Epithelial cell of esophagus (primary cell): ENCODE results near the gene C3orf49.

ENCODE experiments used
- DNase-seq: peaks from one replicate; pipeline ENCODE4 v3.0.0; 2010; ENCODE audit warnings: low read depth
- H3K4me3 ChIP-seq: 2 replicates; pipeline ENCODE4 v1.5.1; 2011; ENCODE audit warnings: mild to moderate bottlenecking, low read length, control low read depth
- TF ChIP-seq, protein P1 (sequence below): IDR thresholded peaks from 2 replicates; pipeline ENCODE4 v1.5.1; 2011; ENCODE audit warnings: low read depth, mild to moderate bottlenecking, low read length, control low read depth, inconsistent platforms; ENCODE audit not compliant: insufficient read depth; ENCODE audit errors: missing control alignments

Gene C3orf49

GRCh38 chr3:63818282-63819150 is 583 bp upstream of the C3orf49 start:
- H3K4me3 ChIP-seq = no peak overlapping the region
- DNase-seq = peak; percentile 63
- TF ChIP-seq, protein P1, sequence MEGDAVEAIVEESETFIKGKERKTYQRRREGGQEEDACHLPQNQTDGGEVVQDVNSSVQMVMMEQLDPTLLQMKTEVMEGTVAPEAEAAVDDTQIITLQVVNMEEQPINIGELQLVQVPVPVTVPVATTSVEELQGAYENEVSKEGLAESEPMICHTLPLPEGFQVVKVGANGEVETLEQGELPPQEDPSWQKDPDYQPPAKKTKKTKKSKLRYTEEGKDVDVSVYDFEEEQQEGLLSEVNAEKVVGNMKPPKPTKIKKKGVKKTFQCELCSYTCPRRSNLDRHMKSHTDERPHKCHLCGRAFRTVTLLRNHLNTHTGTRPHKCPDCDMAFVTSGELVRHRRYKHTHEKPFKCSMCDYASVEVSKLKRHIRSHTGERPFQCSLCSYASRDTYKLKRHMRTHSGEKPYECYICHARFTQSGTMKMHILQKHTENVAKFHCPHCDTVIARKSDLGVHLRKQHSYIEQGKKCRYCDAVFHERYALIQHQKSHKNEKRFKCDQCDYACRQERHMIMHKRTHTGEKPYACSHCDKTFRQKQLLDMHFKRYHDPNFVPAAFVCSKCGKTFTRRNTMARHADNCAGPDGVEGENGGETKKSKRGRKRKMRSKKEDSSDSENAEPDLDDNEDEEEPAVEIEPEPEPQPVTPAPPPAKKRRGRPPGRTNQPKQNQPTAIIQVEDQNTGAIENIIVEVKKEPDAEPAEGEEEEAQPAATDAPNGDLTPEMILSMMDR = peak; percentile 81

DNA sequence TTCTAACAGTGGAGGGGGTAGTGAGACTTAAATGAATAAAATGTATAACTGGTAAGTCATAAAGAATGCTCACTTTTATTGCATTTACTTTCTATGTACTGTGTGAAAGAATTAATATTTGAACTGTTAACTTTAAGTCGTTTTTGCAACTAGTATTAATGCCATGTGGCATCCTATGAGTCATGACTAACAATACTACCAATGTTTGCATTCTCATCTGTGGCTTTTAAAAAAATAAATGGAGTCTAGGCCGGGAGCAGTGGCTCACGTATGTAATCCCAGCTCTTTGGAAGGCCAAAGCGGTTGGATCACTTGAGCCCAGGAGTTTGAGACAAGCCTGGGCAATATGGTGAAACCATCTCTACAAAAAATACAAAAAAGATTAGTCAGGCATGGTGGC is 5.2 kb downstream of the C3orf49 start:
- TF ChIP-seq, protein P1 = no peak
- peak; percentile 98 for DNase-seq
- no peak overlapping the region for H3K4me3 ChIP-seq

GRCh38 chr3:63830526-63830925 is 11.4 kb downstream of the C3orf49 start:
- DNase-seq = no peak
- H3K4me3 ChIP-seq = no peak overlapping the region
- TF ChIP-seq, protein P1 = no peak

- DNase-seq = no peak
- H3K4me3 ChIP-seq = no peak overlapping the region
- TF ChIP-seq, protein P1 = no peak
These were observed 13.3 kb downstream of the C3orf49 start for GRCh38 chr3:63832395-63832794.

DNA sequence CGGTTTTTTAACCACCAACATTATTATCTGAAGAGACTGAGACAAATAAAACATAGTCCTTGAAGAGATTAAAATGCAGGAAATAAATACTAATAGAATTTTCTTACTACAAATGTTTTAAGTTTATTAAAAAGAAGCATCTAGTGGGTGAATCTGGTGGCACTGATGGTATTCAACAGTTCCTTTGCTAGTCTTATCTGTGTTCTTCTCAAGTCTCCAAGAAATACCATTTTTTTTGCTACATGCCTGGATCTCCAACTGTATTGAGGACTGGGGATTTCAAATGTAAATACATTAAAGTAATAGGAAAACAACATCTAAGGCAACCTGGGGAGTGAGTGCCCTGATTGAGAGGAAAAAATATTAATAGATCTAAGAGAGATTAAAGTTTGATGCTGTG is 22.6 kb downstream of the C3orf49 start:
- no peak overlapping the region for H3K4me3 ChIP-seq
- no peak for DNase-seq
- TF ChIP-seq, protein P1 = no peak

DNA sequence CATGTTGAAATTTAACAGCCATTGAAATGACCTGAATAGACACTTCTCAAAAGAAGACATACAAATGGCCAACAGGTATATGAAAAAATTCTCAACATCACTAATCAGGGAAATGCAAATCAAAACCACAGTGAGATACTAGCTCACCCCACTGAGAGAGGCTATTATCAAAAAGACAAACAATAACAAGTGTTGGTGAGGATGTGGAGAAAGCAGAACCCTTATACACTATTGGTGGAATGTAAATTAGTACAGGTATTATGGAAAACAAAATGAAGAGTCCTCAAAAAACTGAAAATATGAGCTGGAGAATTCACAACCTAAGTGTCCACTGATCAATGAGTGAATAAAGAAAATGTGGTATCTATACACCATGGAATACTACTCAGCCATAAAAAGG is 23.0 kb downstream of the C3orf49 start:
- H3K4me3 ChIP-seq = no peak overlapping the region
- DNase-seq = no peak
- TF ChIP-seq, protein P1 = no peak

DNA sequence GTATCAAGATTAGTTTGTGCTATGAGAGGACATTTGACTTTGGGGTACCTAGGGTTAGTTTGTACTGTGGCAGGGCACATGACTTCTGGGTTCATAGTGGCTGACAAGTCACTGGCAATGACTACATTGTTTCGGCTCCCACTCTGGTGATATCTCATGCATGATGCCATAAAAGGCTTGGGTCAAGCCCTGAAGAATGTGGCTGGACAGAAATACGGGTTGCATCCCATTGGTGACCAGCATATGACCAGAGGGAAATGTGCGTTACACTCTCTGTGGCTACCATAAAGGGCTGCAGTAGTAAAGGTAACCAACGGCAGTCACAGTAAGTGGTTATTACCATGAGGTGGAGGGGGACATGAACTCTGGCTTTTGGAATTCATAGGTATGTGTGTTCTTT is 26.1 kb downstream of the C3orf49 start:
- no peak for DNase-seq
- TF ChIP-seq, protein P1 = no peak
- H3K4me3 ChIP-seq = no peak overlapping the region
